Measurements from ENCODE around the gene TANGO6.

TANGO6 gene

GRCh38 chr16:68869492-68870088, 26.3 kb downstream of the TANGO6 start:
- no peak for DNase-seq

GRCh38 chr16:68873635-68874471, 30.5 kb downstream of the TANGO6 start:
- DNase-seq: no peak

GRCh38 chr16:68875871-68876270, 32.5 kb downstream of the TANGO6 start:
- DNase-seq: no peak

- DNase-seq: no peak
Measured at GRCh38 chr16:68883685-68884084, 40.4 kb downstream of the TANGO6 start.

GRCh38 chr16:68884401-68884800, 41.1 kb downstream of the TANGO6 start:
- no peak for DNase-seq

- DNase-seq: no peak
Measured at GRCh38 chr16:68884861-68885720, 41.8 kb downstream of the TANGO6 start.

GRCh38 chr16:68887107-68887506, 43.8 kb downstream of the TANGO6 start:
- no peak for DNase-seq

- DNase-seq: no peak
Measured at GRCh38 chr16:68889508-68890150, 46.3 kb downstream of the TANGO6 start.

- no peak for DNase-seq
Measured at GRCh38 chr16:68892214-68892613, 48.9 kb downstream of the TANGO6 start.

- DNase-seq: no peak
Measured at GRCh38 chr16:68892898-68893297, 49.6 kb downstream of the TANGO6 start.

- no peak for DNase-seq
Measured at GRCh38 chr16:68893710-68894705, 50.7 kb downstream of the TANGO6 start.

GRCh38 chr16:68894714-68895113, 51.4 kb downstream of the TANGO6 start:
- DNase-seq: no peak

- no peak for DNase-seq
Measured at GRCh38 chr16:68898026-68898425, 54.7 kb downstream of the TANGO6 start.

GRCh38 chr16:68900009-68900408, 56.7 kb downstream of the TANGO6 start:
- no peak for DNase-seq

- no peak for DNase-seq
Measured at GRCh38 chr16:68902003-68902968, 59.0 kb downstream of the TANGO6 start.

GRCh38 chr16:68902969-68903345, 59.6 kb downstream of the TANGO6 start:
- DNase-seq: no peak

GRCh38 chr16:68907297-68907696, 64.0 kb downstream of the TANGO6 start:
- no peak for DNase-seq

- no peak for DNase-seq
Measured at GRCh38 chr16:68907781-68908181, 64.5 kb downstream of the TANGO6 start.

GRCh38 chr16:68909099-68909733, 65.9 kb downstream of the TANGO6 start:
- DNase-seq: no peak

GRCh38 chr16:68910051-68910450, 66.7 kb downstream of the TANGO6 start:
- DNase-seq: no peak
